ENCODE results near the gene PLA1A.

Gene PLA1A

GRCh38 chr3:119649761-119650160 is 52.1 kb downstream of the PLA1A start:
- Histone ChIP-seq H3K27me3 (ENCODE audit: control insufficient read depth in 3 of 3, insufficient read depth in 3 of 3, low read depth in 1 of 3, low read length in 3 of 3) (no peaks in the 10 kb centered on the region), H2AK5ac (ENCODE audit: low read depth, low read length) (no peak overlapping the region), H4K91ac (ENCODE audit: low read depth, low read length, poor library complexity) (no peak overlapping the region), H3K4ac (ENCODE audit: low read length) (no peak overlapping the region), H2BK15ac (ENCODE audit: low read length) (no peak overlapping the region), H3K14ac (ENCODE audit: low read length) (no peak overlapping the region), H3K27ac (replicated peaks; ENCODE audit: low read length) (no peak overlapping the region), H2AFZ (ENCODE audit: low read length) (no peak overlapping the region), H3K9ac (ENCODE audit: low read depth, low read length, poor library complexity) (no peak overlapping the region), H3K9me3 (replicated peaks in 1 of 2; ENCODE audit: control insufficient read depth in 2 of 2, insufficient read depth in 1 of 2, low read depth in 1 of 2, low read length in 2 of 2) (no peaks in the 10 kb centered on the region), H4K8ac (ENCODE audit: low read depth, low read length) (no peak overlapping the region), H3K4me2 (ENCODE audit: insufficient read depth, low read length, poor library complexity, severe bottlenecking) (no peak overlapping the region), H3K4me1 (ENCODE audit: control insufficient read depth in 2 of 2, insufficient read depth in 1 of 2, low read depth in 1 of 2, low read length in 2 of 2) (no peaks in the 10 kb centered on the region), H2BK120ac (ENCODE audit: low read depth, low read length) (no peak overlapping the region), H3K18ac (ENCODE audit: low read length) (no peak overlapping the region), H3K36me3 (replicated peaks in 1 of 2; ENCODE audit: control insufficient read depth in 2 of 2, insufficient read depth in 2 of 2, low read length in 2 of 2) (no peaks in the 10 kb centered on the region), H2BK5ac (ENCODE audit: low read length) (no peak overlapping the region), H3K79me1 (ENCODE audit: low read depth, low read length) (no peaks in the 10 kb centered on the region), H3K23ac (ENCODE audit: low read depth, low read length, poor library complexity) (no peak overlapping the region), H3K4me3 (ENCODE audit: low read length in 2 of 2) (no peak overlapping the region), H2BK12ac (ENCODE audit: low read length) (no peak overlapping the region)
- no peak for DNase-seq (ENCODE audit: low spot score)
- WGBS, 2 donors (ENCODE audit: extremely low coverage in 2 of 2, insufficient read length in 2 of 2, insufficient replicate concordance in 1 of 2) = 100% methylated on average over 1 of the region's 3 CpGs; no CpG with 5 or more reads in 1 of the 2 donors

DNA sequence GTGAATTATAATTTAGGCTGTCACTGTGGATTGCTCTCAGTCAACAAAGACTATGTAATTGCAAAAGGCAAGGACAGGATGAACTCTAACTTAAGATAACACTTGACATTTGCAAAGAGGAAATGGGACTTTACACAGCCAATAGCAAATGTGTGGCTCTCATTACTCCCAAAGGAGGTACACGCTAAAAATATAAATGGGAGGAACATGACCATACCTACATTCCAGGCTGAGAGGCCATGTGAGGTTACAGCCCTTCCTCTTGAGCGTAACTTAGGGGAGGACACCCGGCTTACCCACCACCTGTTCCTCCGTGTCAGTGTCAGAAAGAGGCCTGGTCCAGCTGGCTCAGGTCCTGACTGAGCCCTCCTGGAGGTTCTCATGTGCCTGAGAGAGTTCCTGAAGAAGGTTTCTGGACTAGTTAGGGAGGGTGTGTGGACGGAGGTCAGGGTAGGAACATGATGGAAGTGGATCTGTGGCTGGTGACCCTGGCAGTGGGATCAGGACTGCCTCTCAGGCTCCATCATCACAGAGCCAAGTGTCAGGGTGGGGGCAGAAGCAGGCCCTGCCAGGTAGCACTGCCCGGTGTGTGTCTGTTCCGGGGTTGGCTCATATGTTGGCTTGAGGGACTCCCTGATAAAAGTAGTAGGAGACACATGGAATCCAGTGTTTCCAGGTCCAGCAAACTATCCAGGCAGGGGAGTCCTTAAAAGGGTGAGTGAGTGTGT is 54.8 kb downstream of the PLA1A start:
- Histone ChIP-seq H4K8ac (ENCODE audit: low read depth, low read length) (no peak overlapping the region), H2BK120ac (ENCODE audit: low read depth, low read length) (no peak overlapping the region), H3K18ac (ENCODE audit: low read length) (no peak overlapping the region), H3K9ac (ENCODE audit: low read depth, low read length, poor library complexity) (no peak overlapping the region), H3K14ac (ENCODE audit: low read length) (no peak overlapping the region), H2BK15ac (ENCODE audit: low read length) (no peak overlapping the region), H3K23ac (ENCODE audit: low read depth, low read length, poor library complexity) (no peak overlapping the region), H3K36me3 (replicated peaks in 1 of 2; ENCODE audit: control insufficient read depth in 2 of 2, insufficient read depth in 2 of 2, low read length in 2 of 2) (no peaks in the 10 kb centered on the region), H3K4me3 (ENCODE audit: low read length in 2 of 2) (no peak overlapping the region), H3K4me2 (ENCODE audit: insufficient read depth, low read length, poor library complexity, severe bottlenecking) (no peak overlapping the region), H2AFZ (ENCODE audit: low read length) (no peak overlapping the region), H3K27me3 (ENCODE audit: control insufficient read depth in 3 of 3, insufficient read depth in 3 of 3, low read depth in 1 of 3, low read length in 3 of 3) (no peaks in the 10 kb centered on the region), H3K27ac (replicated peaks; ENCODE audit: low read length) (no peak overlapping the region), H2BK5ac (ENCODE audit: low read length) (no peak overlapping the region), H2BK12ac (ENCODE audit: low read length) (no peak overlapping the region), H3K4me1 (ENCODE audit: control insufficient read depth in 2 of 2, insufficient read depth in 1 of 2, low read depth in 1 of 2, low read length in 2 of 2) (no peaks in the 10 kb centered on the region), H3K4ac (ENCODE audit: low read length) (no peak overlapping the region), H2AK5ac (ENCODE audit: low read depth, low read length) (no peak overlapping the region), H3K9me3 (replicated peaks in 1 of 2; ENCODE audit: control insufficient read depth in 2 of 2, insufficient read depth in 1 of 2, low read depth in 1 of 2, low read length in 2 of 2) (no peaks in the 10 kb centered on the region), H4K91ac (ENCODE audit: low read depth, low read length, poor library complexity) (no peak overlapping the region), H3K79me1 (ENCODE audit: low read depth, low read length) (no peaks in the 10 kb centered on the region)
- no CpG with 5 or more reads among the region's 7 CpGs for WGBS, 2 donors (ENCODE audit: extremely low coverage in 2 of 2, insufficient read length in 2 of 2, insufficient replicate concordance in 1 of 2)
- DNase-seq (ENCODE audit: low spot score) = no peak

DNA sequence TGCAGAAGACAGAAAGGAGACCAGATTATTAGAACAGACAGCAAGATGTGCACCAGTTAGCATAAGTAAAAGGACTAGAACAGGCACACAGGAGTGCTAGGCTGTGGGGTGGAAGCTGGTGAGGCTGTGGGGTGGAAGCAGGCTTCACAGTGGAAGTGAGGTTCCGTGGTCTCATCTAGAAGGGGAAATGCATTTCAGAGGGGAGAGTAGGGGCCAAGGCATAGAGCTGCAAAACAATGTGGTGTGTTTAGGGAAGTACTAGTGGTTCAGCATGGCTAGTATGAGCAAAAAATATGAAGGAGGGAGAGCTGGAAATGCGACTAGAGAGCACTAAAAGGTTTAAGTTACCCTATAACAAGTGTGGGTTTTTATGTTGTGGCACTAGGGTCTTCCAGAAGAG is 56.2 kb downstream of the PLA1A start:
- Histone ChIP-seq H3K4me1 (ENCODE audit: control insufficient read depth in 2 of 2, insufficient read depth in 1 of 2, low read depth in 1 of 2, low read length in 2 of 2) (no peaks in the 10 kb centered on the region), H3K4ac (ENCODE audit: low read length) (no peak overlapping the region), H3K79me1 (ENCODE audit: low read depth, low read length) (no peaks in the 10 kb centered on the region), H2AFZ (ENCODE audit: low read length) (no peak overlapping the region), H2BK12ac (ENCODE audit: low read length) (no peak overlapping the region), H3K14ac (ENCODE audit: low read length) (no peak overlapping the region), H3K9me3 (replicated peaks in 1 of 2; ENCODE audit: control insufficient read depth in 2 of 2, insufficient read depth in 1 of 2, low read depth in 1 of 2, low read length in 2 of 2) (no peaks in the 10 kb centered on the region), H2BK15ac (ENCODE audit: low read length) (no peak overlapping the region), H3K18ac (ENCODE audit: low read length) (no peak overlapping the region), H4K8ac (ENCODE audit: low read depth, low read length) (no peak overlapping the region), H3K4me3 (ENCODE audit: low read length in 2 of 2) (no peak overlapping the region), H3K27ac (replicated peaks; ENCODE audit: low read length) (no peak overlapping the region), H2BK5ac (ENCODE audit: low read length) (no peak overlapping the region), H3K23ac (ENCODE audit: low read depth, low read length, poor library complexity) (no peak overlapping the region), H3K36me3 (replicated peaks in 1 of 2; ENCODE audit: control insufficient read depth in 2 of 2, insufficient read depth in 2 of 2, low read length in 2 of 2) (no peaks in the 10 kb centered on the region), H3K9ac (ENCODE audit: low read depth, low read length, poor library complexity) (no peak overlapping the region), H2BK120ac (ENCODE audit: low read depth, low read length) (no peak overlapping the region), H4K91ac (ENCODE audit: low read depth, low read length, poor library complexity) (no peak overlapping the region), H3K27me3 (ENCODE audit: control insufficient read depth in 3 of 3, insufficient read depth in 3 of 3, low read depth in 1 of 3, low read length in 3 of 3) (no peaks in the 10 kb centered on the region), H3K4me2 (ENCODE audit: insufficient read depth, low read length, poor library complexity, severe bottlenecking) (no peak overlapping the region), H2AK5ac (ENCODE audit: low read depth, low read length) (no peak overlapping the region)
- no peak for DNase-seq (ENCODE audit: low spot score)
- WGBS, 2 donors (ENCODE audit: extremely low coverage in 2 of 2, insufficient read length in 2 of 2, insufficient replicate concordance in 1 of 2) = no CpG with 5 or more reads among the region's 2 CpGs

GRCh38 chr3:119657887-119658702 is 60.4 kb downstream of the PLA1A start:
- Histone ChIP-seq H3K4ac (ENCODE audit: low read length) (no peak overlapping the region), H3K14ac (ENCODE audit: low read length) (no peak overlapping the region), H3K79me1 (ENCODE audit: low read depth, low read length) (no peaks in the 10 kb centered on the region), H4K8ac (ENCODE audit: low read depth, low read length) (no peak overlapping the region), H3K4me1 (ENCODE audit: control insufficient read depth in 2 of 2, insufficient read depth in 1 of 2, low read depth in 1 of 2, low read length in 2 of 2) (no peaks in the 10 kb centered on the region), H2AK5ac (ENCODE audit: low read depth, low read length) (no peak overlapping the region), H3K27me3 (ENCODE audit: control insufficient read depth in 3 of 3, insufficient read depth in 3 of 3, low read depth in 1 of 3, low read length in 3 of 3) (no peaks in the 10 kb centered on the region), H3K9me3 (replicated peaks in 1 of 2; ENCODE audit: control insufficient read depth in 2 of 2, insufficient read depth in 1 of 2, low read depth in 1 of 2, low read length in 2 of 2) (no peaks in the 10 kb centered on the region), H2AFZ (ENCODE audit: low read length) (no peak overlapping the region), H3K36me3 (replicated peaks in 1 of 2; ENCODE audit: control insufficient read depth in 2 of 2, insufficient read depth in 2 of 2, low read length in 2 of 2) (no peaks in the 10 kb centered on the region), H3K4me2 (ENCODE audit: insufficient read depth, low read length, poor library complexity, severe bottlenecking) (no peak overlapping the region), H2BK5ac (ENCODE audit: low read length) (no peak overlapping the region), H3K27ac (replicated peaks; ENCODE audit: low read length) (no peak overlapping the region), H3K9ac (ENCODE audit: low read depth, low read length, poor library complexity) (no peak overlapping the region), H3K18ac (ENCODE audit: low read length) (no peak overlapping the region), H2BK120ac (ENCODE audit: low read depth, low read length) (no peak overlapping the region), H4K91ac (ENCODE audit: low read depth, low read length, poor library complexity) (no peak overlapping the region), H3K4me3 (ENCODE audit: low read length in 2 of 2) (no peak overlapping the region), H2BK15ac (ENCODE audit: low read length) (no peak overlapping the region), H3K23ac (ENCODE audit: low read depth, low read length, poor library complexity) (no peak overlapping the region), H2BK12ac (ENCODE audit: low read length) (no peak overlapping the region)
- no peak for DNase-seq (ENCODE audit: low spot score)
- WGBS, 2 donors (ENCODE audit: extremely low coverage in 2 of 2, insufficient read length in 2 of 2, insufficient replicate concordance in 1 of 2) = no CpG with 5 or more reads among the region's 4 CpGs

All from neuronal stem cell (in vitro differentiated cells).